MM.1S (cell line): ENCODE measurements around the gene SRC.

ENCODE experiments used
- DNase-seq: peaks from one replicate; pipeline ENCODE4 v3.0.0-alpha.2; 2015
- H2AFZ ChIP-seq: fragments of 300-600 bp; sonication (generic); 2 replicates; pipeline ENCODE4 v1.6.0; 2016; ENCODE audit warnings: antibody characterized with exemption, low read length
- H3F3A ChIP-seq: fragments of 300-600 bp; sonication (generic); 2 replicates; pipeline ENCODE4 v1.6.1; 2016; ENCODE audit warnings: mild to moderate bottlenecking, antibody characterized with exemption, low read length, moderate library complexity, mixed read lengths; ENCODE audit not compliant: insufficient read depth
- H3K27ac ChIP-seq: fragments of 300-600 bp; sonication (generic); 2 replicates; pipeline ENCODE4 v1.5.1; 2016; ENCODE audit warnings: mild to moderate bottlenecking, low read length
- H3K27me3 ChIP-seq: fragments of 300-600 bp; sonication (generic); replicated peaks from 2 replicates; pipeline ENCODE4 v1.6.0; 2016; ENCODE audit warnings: low read length; ENCODE audit not compliant: insufficient read depth
- H3K36me3 ChIP-seq: fragments of 300-600 bp; sonication (generic); replicated peaks from 2 replicates; pipeline ENCODE4 v1.6.1; 2016; ENCODE audit warnings: mild to moderate bottlenecking, low read length, mixed read lengths; ENCODE audit not compliant: insufficient read depth
- H3K4me1 ChIP-seq: fragments of 300-600 bp; sonication (generic); 2 replicates; pipeline ENCODE4 v1.6.1; 2016; ENCODE audit warnings: low read length, mixed read lengths
- H3K4me2 ChIP-seq: fragments of 300-600 bp; sonication (generic); 2 replicates; pipeline ENCODE4 v1.6.0; 2016; ENCODE audit warnings: low read depth, low read length
- H3K4me3 ChIP-seq: fragments of 300-600 bp; sonication (generic); 2 replicates; pipeline ENCODE4 v1.5.1; 2016; ENCODE audit warnings: low read length, mixed read lengths
- H3K79me2 ChIP-seq: fragments of 300-600 bp; sonication (generic); 2 replicates; pipeline ENCODE4 v1.6.1; 2016; ENCODE audit warnings: mixed run types, low read length, mixed read lengths
- H3K9ac ChIP-seq: fragments of 300-600 bp; sonication (generic); 2 replicates; pipeline ENCODE4 v1.6.1; 2016; ENCODE audit warnings: low read length, mixed read lengths
- H3K9me2 ChIP-seq: fragments of 300-600 bp; sonication (generic); replicated peaks from 2 replicates; pipeline ENCODE4 v1.6.1; 2016; ENCODE audit warnings: mild to moderate bottlenecking, low read length, mixed read lengths; ENCODE audit not compliant: insufficient read depth
- H3K9me3 ChIP-seq: fragments of 300-600 bp; sonication (generic); replicated peaks from 2 replicates; pipeline ENCODE4 v1.6.1; 2016; ENCODE audit warnings: mild to moderate bottlenecking, low read length, mixed read lengths; ENCODE audit not compliant: insufficient read depth
- H4K20me1 ChIP-seq: fragments of 300-600 bp; sonication (generic); 2 replicates; pipeline ENCODE4 v1.6.1; 2016; ENCODE audit warnings: mild to moderate bottlenecking, low read length, moderate library complexity, mixed read lengths; ENCODE audit not compliant: insufficient read depth
- CTCF ChIP-seq: fragments of 300-600 bp; sonication (generic); IDR thresholded peaks from 2 replicates; pipeline ENCODE4 v1.5.1; 2016; ENCODE audit warnings: antibody characterized with exemption, low read length, mixed read lengths
- EZH2 ChIP-seq: fragments of 300-600 bp; sonication (generic); optimal IDR thresholded peaks from 2 replicates; pipeline ENCODE3; 2017; ENCODE audit warnings: low read depth, mild to moderate bottlenecking, antibody characterized with exemption, low read length, mixed read lengths
- EZH2phosphoT487 ChIP-seq: fragments of 300-600 bp; sonication (generic); IDR thresholded peaks from 2 replicates; pipeline ENCODE4 v1.6.1; 2018; ENCODE audit warnings: antibody characterized with exemption, low read length

Gene SRC

GRCh38 chr20:37417617-37418467 is 71.9 kb downstream of the SRC start:
- H3K4me2 ChIP-seq = no peak overlapping the region
- peaks cover 77% of the 10 kb centered on the region for H3K27me3 ChIP-seq
- no peak overlapping the region for H3K4me3 ChIP-seq
- 0 out of 2 replicates have a peak, but pooled peaks cover 1% of the 10 kb centered on the region for H3K4me1 ChIP-seq
- no peak overlapping the region for H2AFZ ChIP-seq
- TF ChIP-seq CTCF = no peak
- TF ChIP-seq EZH2phosphoT487 = no peak
- TF ChIP-seq EZH2 = no peak
- no peak overlapping the region for H3K9ac ChIP-seq
- no peaks in the 10 kb centered on the region for H3K9me3 ChIP-seq
- no peaks in the 10 kb centered on the region for H3K36me3 ChIP-seq
- no peak overlapping the region for H3K27ac ChIP-seq
- H4K20me1 ChIP-seq = no peaks in the 10 kb centered on the region
- DNase-seq = no peak
- no peaks in the 10 kb centered on the region for H3K9me2 ChIP-seq
- H3F3A ChIP-seq = no peaks in the 10 kb centered on the region
- H3K79me2 ChIP-seq = no peaks in the 10 kb centered on the region

- no peaks in the 10 kb centered on the region for H3K9me3 ChIP-seq
Observed at GRCh38 chr20:37418591-37419109, 72.7 kb downstream of the SRC start.

GRCh38 chr20:37419307-37419706 is 73.4 kb downstream of the SRC start:
- H3K9me3 ChIP-seq = no peaks in the 10 kb centered on the region
- no peak overlapping the region for H3K4me2 ChIP-seq
- H3K27ac ChIP-seq = no peak overlapping the region
- no peak overlapping the region for H3K9ac ChIP-seq
- no peak overlapping the region for H2AFZ ChIP-seq
- no peaks in the 10 kb centered on the region for H3K79me2 ChIP-seq
- no peaks in the 10 kb centered on the region for H3K9me2 ChIP-seq
- H3F3A ChIP-seq = no peaks in the 10 kb centered on the region
- no peaks in the 10 kb centered on the region for H3K36me3 ChIP-seq
- peaks cover 91% of the 10 kb centered on the region for H3K27me3 ChIP-seq
- H3K4me3 ChIP-seq = no peak overlapping the region
- no peaks in the 10 kb centered on the region for H4K20me1 ChIP-seq
- no peaks in the 10 kb centered on the region for H3K4me1 ChIP-seq
- DNase-seq = no peak
- TF ChIP-seq EZH2 (no peak), EZH2phosphoT487 (no peak), CTCF (no peak)

More at GRCh38 chr20:37418591-37419109, 72.7 kb downstream of the SRC start:
- Histone ChIP-seq H3K27ac (no peak overlapping the region), H3K79me2 (no peaks in the 10 kb centered on the region), H3K9ac (no peak overlapping the region), H3K36me3 (no peaks in the 10 kb centered on the region), H3F3A (no peaks in the 10 kb centered on the region), H3K27me3 (peaks cover 85% of the 10 kb centered on the region), H3K4me3 (no peak overlapping the region), H3K4me1 (no peaks in the 10 kb centered on the region), H4K20me1 (no peaks in the 10 kb centered on the region), H3K9me2 (no peaks in the 10 kb centered on the region), H2AFZ (no peak overlapping the region), H3K4me2 (no peak overlapping the region)
- DNase-seq = no peak
- TF ChIP-seq CTCF (no peak), EZH2phosphoT487 (no peak)
